Measurements from ENCODE around the gene PGRMC1.

- TF ChIP-seq CTCF (IDR thresholded peaks at IDR 0.05 in 4 of 5, conservative IDR thresholded peaks at IDR 0.05 in 1 of 5) (no peak), POLR2A (IDR thresholded peaks at IDR 0.05) (no peak)
Measured at GRCh38 chrX:119190091-119190681, 45.9 kb upstream of the PGRMC1 start.

All from gastrocnemius medialis (tissue), 4 donors.